Measurements from ENCODE around the gene GMDS.

The GMDS gene

DNA sequence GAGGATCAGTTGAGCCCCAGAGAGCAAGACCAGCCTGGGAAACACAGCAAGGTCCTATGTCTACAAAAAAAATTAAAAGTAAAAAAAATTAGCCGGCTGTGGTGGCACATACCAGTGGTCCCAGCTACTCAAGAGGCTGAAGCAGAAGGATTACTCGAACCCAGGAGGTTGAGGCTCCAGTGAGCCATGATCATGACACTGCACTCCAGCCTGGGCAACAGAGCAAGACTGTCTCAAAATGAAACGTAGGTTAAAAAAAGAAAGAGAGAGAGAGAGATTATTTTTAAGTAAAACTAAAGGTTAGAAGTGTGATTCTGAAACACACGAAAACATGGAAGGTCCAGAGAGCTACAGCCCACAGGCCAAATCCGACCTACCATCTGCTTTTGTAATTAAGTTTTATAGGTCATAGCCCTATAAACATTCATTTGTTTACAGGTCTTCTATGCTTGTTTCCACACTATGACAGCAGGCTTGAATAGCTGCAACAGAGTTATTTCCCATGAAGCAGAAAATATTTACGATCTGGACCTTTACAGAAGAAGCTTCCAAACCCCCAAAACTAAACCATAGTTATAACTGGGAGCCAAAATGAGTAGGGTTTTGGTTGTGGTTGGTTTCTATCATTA, 279.7 kb downstream of the GMDS start:
- TF ChIP-seq, protein P1, sequence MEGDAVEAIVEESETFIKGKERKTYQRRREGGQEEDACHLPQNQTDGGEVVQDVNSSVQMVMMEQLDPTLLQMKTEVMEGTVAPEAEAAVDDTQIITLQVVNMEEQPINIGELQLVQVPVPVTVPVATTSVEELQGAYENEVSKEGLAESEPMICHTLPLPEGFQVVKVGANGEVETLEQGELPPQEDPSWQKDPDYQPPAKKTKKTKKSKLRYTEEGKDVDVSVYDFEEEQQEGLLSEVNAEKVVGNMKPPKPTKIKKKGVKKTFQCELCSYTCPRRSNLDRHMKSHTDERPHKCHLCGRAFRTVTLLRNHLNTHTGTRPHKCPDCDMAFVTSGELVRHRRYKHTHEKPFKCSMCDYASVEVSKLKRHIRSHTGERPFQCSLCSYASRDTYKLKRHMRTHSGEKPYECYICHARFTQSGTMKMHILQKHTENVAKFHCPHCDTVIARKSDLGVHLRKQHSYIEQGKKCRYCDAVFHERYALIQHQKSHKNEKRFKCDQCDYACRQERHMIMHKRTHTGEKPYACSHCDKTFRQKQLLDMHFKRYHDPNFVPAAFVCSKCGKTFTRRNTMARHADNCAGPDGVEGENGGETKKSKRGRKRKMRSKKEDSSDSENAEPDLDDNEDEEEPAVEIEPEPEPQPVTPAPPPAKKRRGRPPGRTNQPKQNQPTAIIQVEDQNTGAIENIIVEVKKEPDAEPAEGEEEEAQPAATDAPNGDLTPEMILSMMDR (IDR thresholded peaks at IDR 0.05; ENCODE audit: borderline replicate concordance, extremely low read depth, low read length, poor library complexity, severe bottlenecking) = no peak
- TF ChIP-seq EZH2 (IDR thresholded peaks at IDR 0.05; ENCODE audit: borderline replicate concordance, low read depth, low read length, severe bottlenecking) = no peak
- no peak overlapping the region for H2AFZ ChIP-seq (ENCODE audit: low read depth, low read length)
- ATAC-seq (ENCODE audit: insufficient read depth, low read depth) (no peak), DNase-seq (no peak)
- H3K27ac ChIP-seq (ENCODE audit: low read length) = no peak overlapping the region
- no peaks in the 10 kb centered on the region for H4K20me1 ChIP-seq (ENCODE audit: insufficient read depth, low read length)
- no peaks in the 10 kb centered on the region for H3K27me3 ChIP-seq (ENCODE audit: insufficient read depth, low read length, poor library complexity)
- H3K4me2 ChIP-seq (ENCODE audit: insufficient read depth, low read length) = no peak overlapping the region
- H3K79me2 ChIP-seq (ENCODE audit: insufficient read depth, low read length) = no peaks in the 10 kb centered on the region
- peaks cover 12% of the 10 kb centered on the region for H3K4me1 ChIP-seq (ENCODE audit: insufficient read depth, low read length)
- no peak overlapping the region for H3K9ac ChIP-seq (ENCODE audit: low read depth, low read length)
- H3K9me3 ChIP-seq (ENCODE audit: insufficient read depth, low read length, severe bottlenecking) = no peaks in the 10 kb centered on the region
- H3K36me3 ChIP-seq (ENCODE audit: insufficient read depth, low read length) = no peaks in the 10 kb centered on the region
- H3K4me3 ChIP-seq (ENCODE audit: low read depth in 1 of 2, low read length in 2 of 2) = no peak overlapping the region

DNA sequence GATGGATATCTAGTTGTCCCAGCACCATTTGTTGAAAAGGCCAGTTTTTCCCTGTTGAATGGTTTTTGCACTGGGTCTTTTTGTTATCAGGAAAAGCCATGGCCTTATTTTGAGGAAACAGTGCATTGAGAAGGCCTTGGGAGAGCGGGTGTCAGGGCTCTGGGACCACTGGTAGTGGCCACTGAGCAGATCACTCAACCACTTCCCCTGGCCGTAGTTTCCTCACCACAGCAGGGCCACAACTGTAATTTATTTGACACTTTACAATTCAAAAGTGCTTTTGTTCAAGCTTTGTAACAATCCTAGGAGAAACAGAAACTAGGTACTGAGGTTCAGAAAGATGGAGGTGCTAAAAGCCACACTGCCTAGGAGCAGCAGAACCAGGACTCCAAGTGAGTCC, 281.8 kb downstream of the GMDS start:
- H3K27ac ChIP-seq (ENCODE audit: low read length) = no peak overlapping the region
- no peak for DNase-seq

DNA sequence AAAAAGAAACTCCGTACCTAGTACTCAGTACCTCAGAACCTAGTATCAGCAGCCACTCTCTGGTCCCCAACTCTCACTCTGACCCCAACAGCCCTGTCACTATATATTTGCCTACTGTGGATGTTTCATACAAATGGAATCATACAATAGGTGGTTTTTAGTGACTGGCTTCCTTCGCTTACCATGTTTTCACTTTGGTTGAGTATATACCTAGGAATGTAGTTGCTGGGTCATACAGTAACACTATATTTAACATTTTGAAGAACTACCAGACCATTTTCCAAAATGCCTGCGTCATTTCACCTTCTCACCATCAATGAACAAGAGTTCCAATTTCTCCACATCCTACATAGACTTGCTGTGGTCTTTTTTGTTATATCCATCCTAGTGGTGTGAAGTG, 283.2 kb downstream of the GMDS start:
- no peaks in the 10 kb centered on the region for H3K9me3 ChIP-seq (ENCODE audit: insufficient read depth, low read length, severe bottlenecking)
- no peak for TF ChIP-seq EZH2 (IDR thresholded peaks at IDR 0.05; ENCODE audit: borderline replicate concordance, low read depth, low read length, severe bottlenecking)
- TF ChIP-seq, protein P1 (IDR thresholded peaks at IDR 0.05; ENCODE audit: borderline replicate concordance, extremely low read depth, low read length, poor library complexity, severe bottlenecking) = no peak
- no peak overlapping the region for H3K9ac ChIP-seq (ENCODE audit: low read depth, low read length)
- no peak for ATAC-seq (ENCODE audit: insufficient read depth, low read depth)
- H2AFZ ChIP-seq (ENCODE audit: low read depth, low read length) = no peak overlapping the region
- no peak overlapping the region for H3K4me3 ChIP-seq (ENCODE audit: low read depth in 1 of 2, low read length in 2 of 2)
- no peak overlapping the region for H3K27ac ChIP-seq (ENCODE audit: low read length)
- H3K27me3 ChIP-seq (ENCODE audit: insufficient read depth, low read length, poor library complexity) = no peaks in the 10 kb centered on the region
- peaks cover 17% of the 10 kb centered on the region for H3K4me1 ChIP-seq (ENCODE audit: insufficient read depth, low read length)
- H3K4me2 ChIP-seq (ENCODE audit: insufficient read depth, low read length) = no peak overlapping the region
- no peaks in the 10 kb centered on the region for H4K20me1 ChIP-seq (ENCODE audit: insufficient read depth, low read length)
- no peak for DNase-seq
- no peaks in the 10 kb centered on the region; the same call in 1 of the 2 replicates for H3K36me3 ChIP-seq (ENCODE audit: insufficient read depth, low read length)
- H3K79me2 ChIP-seq (ENCODE audit: insufficient read depth, low read length) = no peaks in the 10 kb centered on the region

More for the DNA sequence above, 281.8 kb downstream of the GMDS start:
- no peak overlapping the region for H3K9ac ChIP-seq (ENCODE audit: low read depth, low read length)
- ATAC-seq (ENCODE audit: insufficient read depth, low read depth) = no peak
- no peaks in the 10 kb centered on the region; the same call in 1 of the 2 replicates for H3K36me3 ChIP-seq (ENCODE audit: insufficient read depth, low read length)
- no peak overlapping the region for H2AFZ ChIP-seq (ENCODE audit: low read depth, low read length)
- H3K4me2 ChIP-seq (ENCODE audit: insufficient read depth, low read length) = no peak overlapping the region
- TF ChIP-seq, protein P1 (IDR thresholded peaks at IDR 0.05; ENCODE audit: borderline replicate concordance, extremely low read depth, low read length, poor library complexity, severe bottlenecking) = no peak
- no peak for TF ChIP-seq EZH2 (IDR thresholded peaks at IDR 0.05; ENCODE audit: borderline replicate concordance, low read depth, low read length, severe bottlenecking)
- no peaks in the 10 kb centered on the region for H3K27me3 ChIP-seq (ENCODE audit: insufficient read depth, low read length, poor library complexity)
- H3K4me1 ChIP-seq (ENCODE audit: insufficient read depth, low read length) = peaks cover 4% of the 10 kb centered on the region
- H3K4me3 ChIP-seq (ENCODE audit: low read depth in 1 of 2, low read length in 2 of 2) = no peak overlapping the region
- H3K79me2 ChIP-seq (ENCODE audit: insufficient read depth, low read length) = no peaks in the 10 kb centered on the region
- H4K20me1 ChIP-seq (ENCODE audit: insufficient read depth, low read length) = no peaks in the 10 kb centered on the region
- no peaks in the 10 kb centered on the region for H3K9me3 ChIP-seq (ENCODE audit: insufficient read depth, low read length, severe bottlenecking)

Measured in DND-41 (cell line).